Measurements from ENCODE around the gene PSMD2.

DNA sequence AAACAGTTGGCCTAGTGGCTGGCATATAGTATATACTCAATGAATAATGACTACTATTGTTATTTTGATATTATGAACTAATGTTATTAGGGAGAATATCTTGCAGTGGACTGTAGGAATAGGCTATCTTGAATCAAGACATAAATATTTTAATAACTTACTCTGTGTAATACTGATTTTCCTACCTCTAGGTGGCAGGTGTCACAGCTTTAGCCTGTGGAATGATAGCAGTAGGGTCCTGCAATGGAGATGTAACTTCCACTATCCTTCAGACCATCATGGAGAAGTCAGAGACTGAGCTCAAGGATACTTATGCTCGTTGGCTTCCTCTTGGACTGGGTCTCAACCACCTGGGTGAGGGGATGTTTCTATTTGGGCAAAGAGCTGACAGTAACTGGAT, 6.5 kb downstream of the PSMD2 start:
- TF ChIP-seq, protein P1, sequence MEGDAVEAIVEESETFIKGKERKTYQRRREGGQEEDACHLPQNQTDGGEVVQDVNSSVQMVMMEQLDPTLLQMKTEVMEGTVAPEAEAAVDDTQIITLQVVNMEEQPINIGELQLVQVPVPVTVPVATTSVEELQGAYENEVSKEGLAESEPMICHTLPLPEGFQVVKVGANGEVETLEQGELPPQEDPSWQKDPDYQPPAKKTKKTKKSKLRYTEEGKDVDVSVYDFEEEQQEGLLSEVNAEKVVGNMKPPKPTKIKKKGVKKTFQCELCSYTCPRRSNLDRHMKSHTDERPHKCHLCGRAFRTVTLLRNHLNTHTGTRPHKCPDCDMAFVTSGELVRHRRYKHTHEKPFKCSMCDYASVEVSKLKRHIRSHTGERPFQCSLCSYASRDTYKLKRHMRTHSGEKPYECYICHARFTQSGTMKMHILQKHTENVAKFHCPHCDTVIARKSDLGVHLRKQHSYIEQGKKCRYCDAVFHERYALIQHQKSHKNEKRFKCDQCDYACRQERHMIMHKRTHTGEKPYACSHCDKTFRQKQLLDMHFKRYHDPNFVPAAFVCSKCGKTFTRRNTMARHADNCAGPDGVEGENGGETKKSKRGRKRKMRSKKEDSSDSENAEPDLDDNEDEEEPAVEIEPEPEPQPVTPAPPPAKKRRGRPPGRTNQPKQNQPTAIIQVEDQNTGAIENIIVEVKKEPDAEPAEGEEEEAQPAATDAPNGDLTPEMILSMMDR (IDR thresholded peaks at IDR 0.05): peak; percentile 66
- no peak for TF ChIP-seq ZFX (IDR thresholded peaks at IDR 0.05; ENCODE audit: borderline replicate concordance)

Measured in 22Rv1 (cell line).